K562 (cell line): ENCODE measurements around the gene MACF1. TPM values are rescaled to one million over a fixed set of nuclear protein-coding genes. Genes with fewer than 3 reads are reported as not detected.
A peak's percentile ranks its signal among the peaks of the same experiment; 100 is the strongest.

Experiments
- ARID2 ChIP-seq: fragments of 450-650 bp; IDR thresholded peaks from 2 replicates; pipeline ENCODE4 v1.6.1; 2017; ENCODE audit warnings: antibody characterized with exemption, mild to moderate bottlenecking
- BCOR ChIP-seq: fragments of 450-650 bp; IDR thresholded peaks from 2 replicates; pipeline ENCODE4 v1.6.1; 2016
- BHLHE40 ChIP-seq: IDR thresholded peaks from 2 replicates; pipeline ENCODE4 v1.6.1; 2011; ENCODE audit warnings: low read length, improper control_type of control experiment
- CEBPB ChIP-seq: fragments of 450-650 bp; IDR thresholded peaks from 2 replicates; pipeline ENCODE4 v1.6.1; 2016; ENCODE audit warnings: missing genetic modification characterization, missing compliant biosample characterization
- MEIS2 ChIP-seq: fragments of 450-650 bp; IDR thresholded peaks from 2 replicates; pipeline ENCODE4 v1.6.1; 2014; ENCODE audit warnings: mild to moderate bottlenecking; ENCODE audit not compliant: partially characterized antibody
- NCOA6 ChIP-seq: fragments of 450-650 bp; IDR thresholded peaks from 2 replicates; pipeline ENCODE4 v1.6.1; 2017; ENCODE audit warnings: mild to moderate bottlenecking
- NFATC3 ChIP-seq: fragments of 450-650 bp; IDR thresholded peaks from 2 replicates; pipeline ENCODE4 v1.6.1; 2017; ENCODE audit warnings: mild to moderate bottlenecking
- NR2F6 ChIP-seq: fragments of 450-650 bp; formaldehyde crosslinking; IDR thresholded peaks from 2 replicates; pipeline ENCODE4 v1.4.0; 2020; ENCODE audit warnings: mild to moderate bottlenecking
- POU5F1 ChIP-seq: fragments of 150-350 bp; IDR thresholded peaks from 2 replicates; pipeline ENCODE4 v1.6.1; 2014; ENCODE audit warnings: borderline replicate concordance, low read length, low read depth, mild to moderate bottlenecking; ENCODE audit not compliant: partially characterized antibody
- PURB ChIP-seq: sonication (generic); formaldehyde crosslinking; IDR thresholded peaks from 2 replicates; pipeline ENCODE4 v1.9.0; 2021; ENCODE audit warnings: low read depth, mild to moderate bottlenecking, missing genetic modification reagents
- RBM15 ChIP-seq: fragments of 200-400 bp; formaldehyde crosslinking; IDR thresholded peaks from 2 replicates; pipeline ENCODE4 v1.6.1; 2018; ENCODE audit warnings: mild to moderate bottlenecking, low read length, moderate library complexity; ENCODE audit not compliant: insufficient read depth
- RFX5 ChIP-seq: IDR thresholded peaks from 2 replicates; pipeline ENCODE4 v1.6.1; 2011; ENCODE audit warnings: low read depth, mild to moderate bottlenecking, improper control_type of control experiment, low read length
- SMARCB1 ChIP-seq: IDR thresholded peaks from 2 replicates; pipeline ENCODE4 v1.6.1; 2011; ENCODE audit warnings: improper control_type of control experiment, low read depth; ENCODE audit not compliant: insufficient read length
- SUPT5H ChIP-seq: fragments of 450-650 bp; IDR thresholded peaks from 2 replicates; pipeline ENCODE4 v1.6.1; 2016
- TEAD2 ChIP-seq: fragments of 450-650 bp; IDR thresholded peaks from 2 replicates; pipeline ENCODE4 v1.6.1; 2016; ENCODE audit warnings: missing genetic modification characterization, control low read depth, missing compliant biosample characterization
- TEAD4 ChIP-seq, 2 experiments: sonication (generic) in 1 of 2; formaldehyde crosslinking in 1 of 2; IDR thresholded peaks; 2 replicates each; pipeline versions ENCODE4 v1.6.1 to v1.8.0; 2012 to 2022; ENCODE audit warnings: borderline replicate concordance in 1 of 2, inconsistent platforms in 1 of 2, low read length in 1 of 2, mild to moderate bottlenecking in 1 of 2, missing genetic modification reagents in 1 of 2
- XRCC5 ChIP-seq: fragments of 200-400 bp; formaldehyde crosslinking; IDR thresholded peaks from 2 replicates; pipeline ENCODE4 v1.6.1; 2017; ENCODE audit warnings: low read depth, mild to moderate bottlenecking, low read length
- ZNF143 ChIP-seq: sonication (generic); formaldehyde crosslinking; IDR thresholded peaks from 2 replicates; pipeline ENCODE4 v1.9.0; 2022; ENCODE audit warnings: mild to moderate bottlenecking, missing genetic modification reagents
- ZNF197 ChIP-seq: fragments of 200-800 bp; sonication (Bioruptor generic); IDR thresholded peaks from 2 replicates; pipeline ENCODE4 v1.6.1; 2016; ENCODE audit warnings: low read depth, missing genetic modification characterization, missing compliant biosample characterization
- ZNF3 ChIP-seq: fragments of 250-450 bp; sonication (Bioruptor Pico); IDR thresholded peaks from 2 replicates; pipeline ENCODE4 v1.5.0; 2021; ENCODE audit warnings: mild to moderate bottlenecking, moderate library complexity
- ZNF644 ChIP-seq: fragments of 200-800 bp; sonication (Bioruptor generic); IDR thresholded peaks from 2 replicates; pipeline ENCODE4 v1.6.1; 2016; ENCODE audit warnings: low read depth, missing genetic modification characterization, missing compliant biosample characterization
- polyA plus RNA-seq, 8 experiments: library from polyadenylated mRNA; depleted of rRNA in 4 of 8; stranded (reverse) in 5 of 8; unstranded in 3 of 8; fragments of >200 nt; fragmentation: Nextera tagmentation in 2 of 8; fragmentation: Illumina TruSeq in 1 of 8; extraction: Ambion mirVana in 2 of 8; extraction: Trizol in 1 of 8; gene quantifications; 2 replicates each; pipeline versions ENCODE4 v1.2.1 to v1.2.3, GENCODE V29; 2011 to 2014; ENCODE audit warnings: inconsistent platforms in 1 of 8, missing spikeins in 1 of 8
- total RNA-seq, 7 experiments: library from RNA; depleted of rRNA in 6 of 7; stranded (reverse); fragments of >200 nt in 6 of 7; fragmentation: Illumina TruSeq in 2 of 7; extraction: Trizol in 2 of 7; gene quantifications; 2 replicates each; pipeline versions ENCODE4 v1.2.1 to v1.2.3, GENCODE V29; 2011 to 2021; ENCODE audit warnings: low replicate concordance in 1 of 7
- TF ChIP-seq, protein P1 (sequence below): sonication (generic); formaldehyde crosslinking; IDR thresholded peaks from 2 replicates; pipeline ENCODE4 v1.8.0; 2022; ENCODE audit warnings: mild to moderate bottlenecking, low read depth, missing genetic modification reagents
- TF ChIP-seq, protein P2 (sequence below): fragments of 250-450 bp; sonication (Bioruptor Pico); IDR thresholded peaks from 2 replicates; pipeline ENCODE4 v1.8.0; 2021; ENCODE audit warnings: moderate library complexity, mild to moderate bottlenecking, inconsistent platforms
- TF ChIP-seq, protein P3 (sequence below): sonication (generic); formaldehyde crosslinking; IDR thresholded peaks from 2 replicates; pipeline ENCODE4 v1.9.0; 2022; ENCODE audit warnings: mild to moderate bottlenecking, missing genetic modification reagents
- TF ChIP-seq, protein P4 (sequence below): fragments of 250-450 bp; sonication (Bioruptor Pico); IDR thresholded peaks from 2 replicates; pipeline ENCODE4 v1.5.0; 2020; ENCODE audit warnings: mild to moderate bottlenecking

The MACF1 gene
- total and polyA plus RNA-seq, 9 of the 15 experiments (the other 6 are each of a cell fraction or from before 2014, with no cell fraction given), result 13.2 to 232 (median 112) TPM

DNA sequence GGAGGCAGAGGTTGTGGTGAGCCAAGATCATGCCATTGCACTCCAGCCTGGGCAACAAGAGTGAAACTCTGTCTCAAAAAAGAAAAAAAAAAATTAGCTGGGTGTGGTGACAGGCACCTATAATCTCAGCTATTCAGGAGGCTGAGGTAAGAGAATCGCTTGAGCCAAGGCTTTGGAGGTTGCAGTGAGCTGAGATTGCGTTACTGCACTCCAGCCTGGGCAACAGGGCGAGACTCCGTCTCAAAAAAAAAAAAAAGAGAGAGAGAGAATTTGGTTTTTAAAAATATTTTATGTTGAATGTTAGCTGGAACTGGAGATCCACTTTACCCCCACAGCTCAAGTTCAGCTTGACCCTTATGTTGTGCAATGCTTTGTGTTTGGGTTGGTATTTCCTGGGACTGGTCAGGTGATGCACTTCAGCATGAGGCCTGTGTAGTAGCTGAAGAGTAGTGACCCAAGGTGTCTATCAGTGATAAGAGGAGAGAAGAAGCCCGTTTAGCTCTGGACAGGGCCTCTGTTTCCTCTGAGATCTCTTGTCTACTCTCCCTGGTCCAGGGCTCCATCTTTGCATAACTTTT is 36.8 kb upstream of the MACF1 start (continued):
- TF ChIP-seq, protein P1, sequence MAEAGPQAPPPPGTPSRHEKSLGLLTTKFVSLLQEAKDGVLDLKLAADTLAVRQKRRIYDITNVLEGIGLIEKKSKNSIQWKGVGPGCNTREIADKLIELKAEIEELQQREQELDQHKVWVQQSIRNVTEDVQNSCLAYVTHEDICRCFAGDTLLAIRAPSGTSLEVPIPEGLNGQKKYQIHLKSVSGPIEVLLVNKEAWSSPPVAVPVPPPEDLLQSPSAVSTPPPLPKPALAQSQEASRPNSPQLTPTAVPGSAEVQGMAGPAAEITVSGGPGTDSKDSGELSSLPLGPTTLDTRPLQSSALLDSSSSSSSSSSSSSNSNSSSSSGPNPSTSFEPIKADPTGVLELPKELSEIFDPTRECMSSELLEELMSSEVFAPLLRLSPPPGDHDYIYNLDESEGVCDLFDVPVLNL (CRISPR knock-in tag), result no peak
- TF ChIP-seq RBM15 (no peak), ZNF143 (CRISPR knock-in tag) (no peak), BCOR (peak; percentile 53), POU5F1 (no peak), SMARCB1 (peak; percentile 36), ARID2 (no peak), ZNF197 (CRISPR knock-in tag) (0 out of 2 replicates have a peak, but pooled peaks have one; percentile 75), ZNF644 (tag) (peak; percentile 80; the same call in 1 of the 2 replicates), NR2F6 (CRISPR knock-in tag) (no peak), NFATC3 (no peak; the same call in 1 of the 2 replicates), TEAD4 (IDR thresholded peaks at IDR 0.05; ENCODE audit: low read length) (peak; percentile 98), TEAD4 (CRISPR knock-in tag; IDR thresholded peaks at IDR 0.05; ENCODE audit: borderline replicate concordance) (no peak), SUPT5H (no peak), PURB (CRISPR knock-in tag) (no peak), TEAD2 (peak; percentile 55; the same call in 1 of the 2 replicates), RFX5 (no peak), NCOA6 (peak; percentile 74), CEBPB (peak; percentile 100), BHLHE40 (peak; percentile 94), XRCC5 (peak; percentile 48; the same call in 1 of the 2 replicates), ZNF3 (CRISPR knock-in tag) (no peak), MEIS2 (peak; percentile 86)
- TF ChIP-seq, protein P2, sequence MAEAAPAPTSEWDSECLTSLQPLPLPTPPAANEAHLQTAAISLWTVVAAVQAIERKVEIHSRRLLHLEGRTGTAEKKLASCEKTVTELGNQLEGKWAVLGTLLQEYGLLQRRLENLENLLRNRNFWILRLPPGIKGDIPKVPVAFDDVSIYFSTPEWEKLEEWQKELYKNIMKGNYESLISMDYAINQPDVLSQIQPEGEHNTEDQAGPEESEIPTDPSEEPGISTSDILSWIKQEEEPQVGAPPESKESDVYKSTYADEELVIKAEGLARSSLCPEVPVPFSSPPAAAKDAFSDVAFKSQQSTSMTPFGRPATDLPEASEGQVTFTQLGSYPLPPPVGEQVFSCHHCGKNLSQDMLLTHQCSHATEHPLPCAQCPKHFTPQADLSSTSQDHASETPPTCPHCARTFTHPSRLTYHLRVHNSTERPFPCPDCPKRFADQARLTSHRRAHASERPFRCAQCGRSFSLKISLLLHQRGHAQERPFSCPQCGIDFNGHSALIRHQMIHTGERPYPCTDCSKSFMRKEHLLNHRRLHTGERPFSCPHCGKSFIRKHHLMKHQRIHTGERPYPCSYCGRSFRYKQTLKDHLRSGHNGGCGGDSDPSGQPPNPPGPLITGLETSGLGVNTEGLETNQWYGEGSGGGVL (CRISPR knock-in tag), result no peak
- TF ChIP-seq, protein P3, sequence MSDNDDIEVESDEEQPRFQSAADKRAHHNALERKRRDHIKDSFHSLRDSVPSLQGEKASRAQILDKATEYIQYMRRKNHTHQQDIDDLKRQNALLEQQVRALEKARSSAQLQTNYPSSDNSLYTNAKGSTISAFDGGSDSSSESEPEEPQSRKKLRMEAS, result peak; percentile 66
- TF ChIP-seq, protein P4, sequence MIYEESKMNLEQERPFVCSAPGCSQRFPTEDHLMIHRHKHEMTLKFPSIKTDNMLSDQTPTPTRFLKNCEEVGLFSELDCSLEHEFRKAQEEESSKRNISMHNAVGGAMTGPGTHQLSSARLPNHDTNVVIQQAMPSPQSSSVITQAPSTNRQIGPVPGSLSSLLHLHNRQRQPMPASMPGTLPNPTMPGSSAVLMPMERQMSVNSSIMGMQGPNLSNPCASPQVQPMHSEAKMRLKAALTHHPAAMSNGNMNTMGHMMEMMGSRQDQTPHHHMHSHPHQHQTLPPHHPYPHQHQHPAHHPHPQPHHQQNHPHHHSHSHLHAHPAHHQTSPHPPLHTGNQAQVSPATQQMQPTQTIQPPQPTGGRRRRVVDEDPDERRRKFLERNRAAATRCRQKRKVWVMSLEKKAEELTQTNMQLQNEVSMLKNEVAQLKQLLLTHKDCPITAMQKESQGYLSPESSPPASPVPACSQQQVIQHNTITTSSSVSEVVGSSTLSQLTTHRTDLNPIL (CRISPR knock-in tag), result no peak
